Esophagus muscularis mucosa (tissue), 3 donors: ENCODE data around the gene POLR1F.

Experiments
- POLR2A ChIP-seq: fragments of 450-650 bp; IDR thresholded peaks from one replicate; pipeline ENCODE4 v1.6.1; 2017; ENCODE audit warnings: antibody characterized with exemption, moderate library complexity, mild to moderate bottlenecking, low read depth
- TF ChIP-seq, protein P1 (sequence below), 3 experiments: fragments of 200-600 bp in 2 of 3; fragments of 450-650 bp in 1 of 3; sonication (generic) in 2 of 3; IDR thresholded peaks; one replicate each; pipeline ENCODE4 v1.5.1; 2017 to 2019; ENCODE audit warnings: antibody characterized with exemption in 3 of 3, mild to moderate bottlenecking in 2 of 3, moderate library complexity in 1 of 3

DNA sequence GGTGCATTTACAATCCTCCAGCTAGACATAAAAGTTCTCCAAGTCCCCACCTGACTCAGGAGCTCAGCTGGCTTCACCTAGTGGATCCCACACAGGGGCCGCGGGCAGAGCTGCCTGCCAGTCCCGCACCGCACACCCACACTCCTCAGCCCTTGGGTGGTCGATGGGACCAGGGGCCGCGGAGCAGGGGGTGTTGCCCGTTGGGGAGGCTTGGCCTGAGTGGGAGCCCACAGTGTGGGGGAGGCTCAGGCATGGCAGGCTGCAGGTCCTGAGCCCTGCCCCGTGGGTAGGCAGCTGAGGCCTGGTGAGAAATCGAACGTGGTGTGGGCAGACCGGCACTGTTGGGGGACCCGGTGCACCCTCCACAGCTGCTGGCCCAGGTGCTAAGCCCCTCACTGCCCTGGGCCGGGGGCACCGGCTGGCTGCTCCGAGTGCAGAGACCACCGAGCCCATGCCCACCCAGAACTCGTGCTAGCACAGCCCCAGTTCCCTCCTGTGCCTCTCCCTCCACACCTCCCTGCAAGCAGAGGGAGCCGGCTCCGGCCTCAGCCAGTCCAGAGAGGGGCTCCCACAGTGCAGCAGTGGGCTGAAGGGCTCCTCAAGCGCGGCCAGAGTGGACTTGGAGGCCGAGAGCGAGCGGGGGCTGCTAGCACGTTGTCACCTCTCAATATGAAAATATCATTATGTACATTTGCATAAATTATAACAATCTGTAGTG, 16.6 kb downstream of the POLR1F start:
- TF ChIP-seq, protein P1, sequence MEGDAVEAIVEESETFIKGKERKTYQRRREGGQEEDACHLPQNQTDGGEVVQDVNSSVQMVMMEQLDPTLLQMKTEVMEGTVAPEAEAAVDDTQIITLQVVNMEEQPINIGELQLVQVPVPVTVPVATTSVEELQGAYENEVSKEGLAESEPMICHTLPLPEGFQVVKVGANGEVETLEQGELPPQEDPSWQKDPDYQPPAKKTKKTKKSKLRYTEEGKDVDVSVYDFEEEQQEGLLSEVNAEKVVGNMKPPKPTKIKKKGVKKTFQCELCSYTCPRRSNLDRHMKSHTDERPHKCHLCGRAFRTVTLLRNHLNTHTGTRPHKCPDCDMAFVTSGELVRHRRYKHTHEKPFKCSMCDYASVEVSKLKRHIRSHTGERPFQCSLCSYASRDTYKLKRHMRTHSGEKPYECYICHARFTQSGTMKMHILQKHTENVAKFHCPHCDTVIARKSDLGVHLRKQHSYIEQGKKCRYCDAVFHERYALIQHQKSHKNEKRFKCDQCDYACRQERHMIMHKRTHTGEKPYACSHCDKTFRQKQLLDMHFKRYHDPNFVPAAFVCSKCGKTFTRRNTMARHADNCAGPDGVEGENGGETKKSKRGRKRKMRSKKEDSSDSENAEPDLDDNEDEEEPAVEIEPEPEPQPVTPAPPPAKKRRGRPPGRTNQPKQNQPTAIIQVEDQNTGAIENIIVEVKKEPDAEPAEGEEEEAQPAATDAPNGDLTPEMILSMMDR (IDR thresholded peaks at IDR 0.05), result no peak
- no peak for TF ChIP-seq POLR2A
